ENCODE data around the gene NSD2.

Gene NSD2

GRCh38 chr4:1928356-1929239, 57.4 kb downstream of the NSD2 start:
- Mint-ChIP-seq H3K4me1 (no peaks in the 10 kb centered on the region), H3K27ac (no peak overlapping the region), H3K27me3 (ENCODE audit: low read depth) (no peaks in the 10 kb centered on the region), H3K4me3 (no peak overlapping the region), H3K9me3 (no peaks in the 10 kb centered on the region), H3K36me3 (ENCODE audit: low read depth) (peaks cover 35% of the 10 kb centered on the region)
- TF ChIP-seq, protein P1, sequence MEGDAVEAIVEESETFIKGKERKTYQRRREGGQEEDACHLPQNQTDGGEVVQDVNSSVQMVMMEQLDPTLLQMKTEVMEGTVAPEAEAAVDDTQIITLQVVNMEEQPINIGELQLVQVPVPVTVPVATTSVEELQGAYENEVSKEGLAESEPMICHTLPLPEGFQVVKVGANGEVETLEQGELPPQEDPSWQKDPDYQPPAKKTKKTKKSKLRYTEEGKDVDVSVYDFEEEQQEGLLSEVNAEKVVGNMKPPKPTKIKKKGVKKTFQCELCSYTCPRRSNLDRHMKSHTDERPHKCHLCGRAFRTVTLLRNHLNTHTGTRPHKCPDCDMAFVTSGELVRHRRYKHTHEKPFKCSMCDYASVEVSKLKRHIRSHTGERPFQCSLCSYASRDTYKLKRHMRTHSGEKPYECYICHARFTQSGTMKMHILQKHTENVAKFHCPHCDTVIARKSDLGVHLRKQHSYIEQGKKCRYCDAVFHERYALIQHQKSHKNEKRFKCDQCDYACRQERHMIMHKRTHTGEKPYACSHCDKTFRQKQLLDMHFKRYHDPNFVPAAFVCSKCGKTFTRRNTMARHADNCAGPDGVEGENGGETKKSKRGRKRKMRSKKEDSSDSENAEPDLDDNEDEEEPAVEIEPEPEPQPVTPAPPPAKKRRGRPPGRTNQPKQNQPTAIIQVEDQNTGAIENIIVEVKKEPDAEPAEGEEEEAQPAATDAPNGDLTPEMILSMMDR (IDR thresholded peaks at IDR 0.05; ENCODE audit: unreplicated experiment in 3 of 3) = no peak

- no peaks in the 10 kb centered on the region for H3K27me3 Mint-ChIP-seq (ENCODE audit: low read depth)
- H3K9me3 Mint-ChIP-seq = no peaks in the 10 kb centered on the region
- H3K36me3 Mint-ChIP-seq (ENCODE audit: low read depth) = peaks cover 33% of the 10 kb centered on the region
- no peaks in the 10 kb centered on the region for H3K4me1 Mint-ChIP-seq
- H3K27ac Mint-ChIP-seq = no peak overlapping the region
- H3K4me3 Mint-ChIP-seq = no peak overlapping the region
- TF ChIP-seq, protein P1 (IDR thresholded peaks at IDR 0.05; ENCODE audit: unreplicated experiment in 3 of 3) = no peak
Measured at GRCh38 chr4:1932736-1933135, 61.5 kb downstream of the NSD2 start.

DNA sequence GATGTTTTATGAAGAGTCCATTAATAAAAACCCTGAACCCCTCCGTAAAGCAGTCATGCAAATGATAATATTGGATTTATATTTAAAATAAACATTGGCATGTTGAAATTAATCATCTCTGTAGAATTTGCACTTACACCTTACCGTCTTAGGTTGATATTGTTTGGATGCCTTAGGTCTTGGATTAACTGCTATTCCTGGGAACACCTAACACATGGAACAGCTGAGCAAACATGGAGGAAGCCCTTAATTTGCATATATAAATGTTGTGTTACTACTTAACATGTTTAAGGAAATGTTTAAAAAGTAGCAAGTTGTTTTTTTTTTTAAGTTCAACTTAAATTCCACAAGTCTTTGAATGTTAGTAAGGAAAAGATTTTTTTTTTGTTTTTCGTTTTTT, 62.5 kb downstream of the NSD2 start:
- Mint-ChIP-seq H3K36me3 (ENCODE audit: low read depth) (peaks cover 28% of the 10 kb centered on the region), H3K4me1 (no peaks in the 10 kb centered on the region), H3K27ac (no peak overlapping the region), H3K27me3 (ENCODE audit: low read depth) (no peaks in the 10 kb centered on the region), H3K4me3 (no peak overlapping the region), H3K9me3 (no peaks in the 10 kb centered on the region)
- TF ChIP-seq, protein P1 (IDR thresholded peaks at IDR 0.05; ENCODE audit: unreplicated experiment in 3 of 3) = no peak

- Mint-ChIP-seq H3K27me3 (ENCODE audit: low read depth) (no peaks in the 10 kb centered on the region), H3K27ac (no peak overlapping the region), H3K9me3 (no peaks in the 10 kb centered on the region), H3K4me1 (peaks cover 5% of the 10 kb centered on the region), H3K4me3 (no peak overlapping the region), H3K36me3 (ENCODE audit: low read depth) (peaks cover 29% of the 10 kb centered on the region)
- TF ChIP-seq, protein P1 (IDR thresholded peaks at IDR 0.05; ENCODE audit: unreplicated experiment in 3 of 3) = no peak
Measured at GRCh38 chr4:1937550-1937949, 66.4 kb downstream of the NSD2 start.

GRCh38 chr4:1938027-1938426, 66.8 kb downstream of the NSD2 start:
- H3K27me3 Mint-ChIP-seq (ENCODE audit: low read depth) = no peaks in the 10 kb centered on the region
- TF ChIP-seq, protein P1 (IDR thresholded peaks at IDR 0.05; ENCODE audit: unreplicated experiment in 3 of 3) = no peak
- H3K4me1 Mint-ChIP-seq = peaks cover 5% of the 10 kb centered on the region
- no peaks in the 10 kb centered on the region for H3K9me3 Mint-ChIP-seq
- H3K27ac Mint-ChIP-seq = no peak overlapping the region
- no peak overlapping the region for H3K4me3 Mint-ChIP-seq
- H3K36me3 Mint-ChIP-seq (ENCODE audit: low read depth) = peaks cover 33% of the 10 kb centered on the region
